Uterus (tissue), 2 donors: ENCODE results near the gene LTN1.

ENCODE experiments used
- CTCF ChIP-seq, 4 experiments: fragments of 200-600 bp in 2 of 4; fragments of 450-650 bp in 2 of 4; sonication (generic) in 2 of 4; IDR thresholded peaks; one replicate each; pipeline ENCODE4 v1.5.1; 2016 to 2019; ENCODE audit warnings: antibody characterized with exemption in 4 of 4, mild to moderate bottlenecking in 2 of 4, moderate library complexity in 1 of 4
- POLR2A ChIP-seq, 2 donors: fragments of 450-650 bp; IDR thresholded peaks; one replicate each; pipeline ENCODE4 v1.6.1; 2016; ENCODE audit warnings: antibody characterized with exemption in 2 of 2, mild to moderate bottlenecking in 1 of 2, moderate library complexity in 1 of 2

GRCh38 chr21:28899744-28900143 lies 92.9 kb downstream of the LTN1 start:
- TF ChIP-seq POLR2A (IDR thresholded peaks at IDR 0.05) (no peak), CTCF (IDR thresholded peaks at IDR 0.05) (no peak)
